Naive thymus-derived CD8-positive, alpha-beta T cell (primary cell): Measurements from ENCODE around the gene KRTAP17-1. TPM values are rescaled to one million over a fixed set of nuclear protein-coding genes. Genes with fewer than 3 reads are reported as not detected.
"Not testable (repeated sequence)": the region's sequence is repeated elsewhere in the genome, so short reads cannot be mapped to it uniquely, and the experiment has no call there.

Source experiments
- ATAC-seq, 2 donors: fragments of 150-1000 bp; cut with Tn5 transposase in 1 of 2; sonication (Bioruptor Pico), chemical (Tn5 transposase) in 1 of 2; 1 replicate in 1 of 2; 2 replicates in 1 of 2; pipeline ENCODE4 v1.10.0; 2021; ENCODE audit warnings: mild to moderate bottlenecking in 2 of 2, moderate library complexity in 2 of 2
- POLR2A ChIA-PET: fragments of 350-600 bp; sonication (Branson Sonifier 250); formaldehyde crosslinking; loops from one replicate; lab custom pipeline; 2021; ENCODE audit warnings: antibody characterized with exemption; lab: Charles Lee
- DNase-seq, 10 donors: peaks; one replicate each; pipeline versions ENCODE4 v3.0.0 to v3.0.0-alpha.2; 2020 to 2022
- H3K27ac Mint-ChIP-seq, 10 donors: one replicate each; pipeline ENCODE4 v1.8.0; 2020 to 2022; ENCODE audit warnings: mild to moderate bottlenecking in 10 of 10, mixed read lengths in 10 of 10, moderate library complexity in 4 of 10, inconsistent platforms in 1 of 10
- H3K27me3 Mint-ChIP-seq, 5 donors: one replicate each; pipeline ENCODE4 v1.8.0; 2021 to 2022; ENCODE audit warnings: mixed read lengths in 5 of 5
- H3K36me3 Mint-ChIP-seq, 3 donors: one replicate each; pipeline ENCODE4 v1.8.0; 2020 to 2022; ENCODE audit warnings: mixed read lengths in 3 of 3, mild to moderate bottlenecking in 2 of 3, inconsistent platforms in 1 of 3
- H3K4me1 Mint-ChIP-seq, 4 donors: one replicate each; pipeline ENCODE4 v1.8.0; 2021 to 2022; ENCODE audit warnings: mixed read lengths in 4 of 4
- H3K4me3 Mint-ChIP-seq, 10 donors: one replicate each; pipeline ENCODE4 v1.8.0; 2020 to 2022; ENCODE audit warnings: mild to moderate bottlenecking in 10 of 10, mixed read lengths in 10 of 10, moderate library complexity in 6 of 10, inconsistent platforms in 1 of 10
- H3K9me3 Mint-ChIP-seq, 9 donors: one replicate each; pipeline ENCODE4 v1.8.0; 2020 to 2022; ENCODE audit warnings: mixed read lengths in 9 of 9, mild to moderate bottlenecking in 3 of 9, inconsistent platforms in 1 of 9, moderate library complexity in 1 of 9
- polyA plus RNA-seq, 3 donors: library from polyadenylated mRNA; unstranded; fragments of 300-500 nt; fragmentation: Illumina TruSeq; gene quantifications; one replicate each; pipeline ENCODE4 v1.2.3, GENCODE V29; 2021
- total RNA-seq, 8 experiments: library from RNA in 2 of 8; stranded (reverse) in 2 of 8; gene quantifications; one replicate each; pipeline ENCODE4 v1.2.3 and lab custom pipeline; 2021 to 2026

The KRTAP17-1 gene
- total and polyA plus RNA-seq, 5 experiments from 2014 or later, result not detected

GRCh38 chr17:41301204-41301790 lies 14.2 kb downstream of the KRTAP17-1 start:
- Mint-ChIP-seq H3K4me1 (peaks cover 23 to 46% (median 33%) of the 10 kb centered on the region in 4 donors), H3K9me3 (peaks cover 0 to 7% (median 2%) of the 10 kb centered on the region in 9 donors), H3K27me3 (no peaks in the 10 kb centered on the region), H3K4me3 (peak overlapping the region in 2 of 10 donors; percentile 16 to 29), H3K36me3 (peaks cover 0 to 8% (median 6%) of the 10 kb centered on the region in 3 donors), H3K27ac (peak overlapping the region in 7 of 10 donors; percentile 2 to 89 (median 37))
- DNase-seq (no peak), ATAC-seq (no peak)
- POLR2A ChIA-PET, result interaction anchor here (1.0 kb wide), 1 partner anchor 10 kb away, joined by 4 read pairs; no protein-coding TSS in a partner anchor

DNA sequence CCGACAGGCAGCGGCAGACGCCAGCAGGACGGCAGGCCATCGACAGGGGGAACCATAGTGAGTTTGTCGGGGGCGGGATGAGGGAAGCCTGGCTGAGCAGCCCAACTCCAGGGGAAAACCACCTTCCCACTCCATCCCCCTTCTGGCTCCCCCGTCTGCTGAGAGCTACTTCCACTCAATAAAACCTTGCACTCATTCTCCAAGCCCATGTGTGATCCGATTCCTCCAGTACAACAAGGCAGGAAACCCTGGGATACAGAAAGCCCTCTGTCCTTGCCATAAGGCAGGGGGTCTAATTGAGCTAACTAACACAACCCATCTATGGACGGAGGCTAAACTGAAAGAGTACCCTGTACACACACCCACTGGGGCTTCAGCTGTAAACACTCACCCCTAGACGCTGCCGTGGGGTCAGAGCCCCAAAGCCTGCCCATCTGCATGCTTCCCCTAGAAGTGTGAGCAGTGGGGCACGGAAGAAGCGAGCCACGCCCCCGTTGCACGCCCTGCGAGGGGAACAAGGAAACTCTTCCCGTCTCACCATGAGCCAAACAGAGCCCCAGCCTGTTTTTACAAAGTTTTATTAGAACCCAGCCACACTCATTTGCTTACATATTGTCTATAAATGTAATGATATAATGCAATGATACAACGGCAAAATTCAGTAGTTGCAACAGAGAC lies 16.9 kb downstream of the KRTAP17-1 start:
- no peak for ATAC-seq
- no peak overlapping the region for H3K4me3 Mint-ChIP-seq
- H3K36me3 Mint-ChIP-seq, result peaks cover 0 to 8% (median 6%) of the 10 kb centered on the region in 3 donors
- no peak for DNase-seq
- H3K9me3 Mint-ChIP-seq, result peaks cover 0 to 10% (median 2%) of the 10 kb centered on the region in 9 donors
- peaks cover 16 to 33% (median 21%) of the 10 kb centered on the region in 4 donors for H3K4me1 Mint-ChIP-seq
- POLR2A ChIA-PET, result no interaction called here
- H3K27ac Mint-ChIP-seq, result peak overlapping the region in 1 of 10 donors; percentile 48
- H3K27me3 Mint-ChIP-seq, result no peaks in the 10 kb centered on the region

- no peak for DNase-seq
- H3K4me3 Mint-ChIP-seq, result no peak overlapping the region
- peaks cover 0 to 8% (median 6%) of the 10 kb centered on the region in 3 donors for H3K36me3 Mint-ChIP-seq
- H3K9me3 Mint-ChIP-seq, result peaks cover 0 to 10% (median 2%) of the 10 kb centered on the region in 9 donors
- H3K27me3 Mint-ChIP-seq, result no peaks in the 10 kb centered on the region
- H3K4me1 Mint-ChIP-seq, result peaks cover 12 to 27% (median 14%) of the 10 kb centered on the region in 4 donors
- H3K27ac Mint-ChIP-seq, result no peak overlapping the region
- POLR2A ChIA-PET, result no interaction called here
- ATAC-seq, result no peak
Measured at GRCh38 chr17:41296846-41297245, 18.7 kb downstream of the KRTAP17-1 start.

DNA sequence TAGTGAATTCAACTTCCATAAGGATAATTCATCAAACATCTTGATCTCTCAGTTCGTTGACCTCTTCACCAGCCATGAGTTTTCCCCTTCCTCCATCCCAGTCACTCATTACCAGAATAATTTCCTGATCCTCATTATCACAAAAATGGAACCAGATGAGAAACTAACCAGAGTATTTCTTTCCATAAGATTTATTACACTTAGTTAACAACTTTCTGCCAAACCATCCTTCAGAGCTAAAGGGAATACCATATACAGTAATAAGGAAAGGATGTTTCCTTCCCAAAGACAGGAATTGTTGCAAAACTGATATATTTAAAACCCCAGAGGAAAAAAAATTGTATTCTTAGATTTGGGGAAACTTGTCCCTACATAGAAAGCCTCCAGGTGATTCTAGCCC lies 21.5 kb downstream of the KRTAP17-1 start:
- H3K4me1 Mint-ChIP-seq, result peaks cover 0 to 3% (median 1%) of the 10 kb centered on the region in 4 donors
- peaks cover 0 to 3% (median 0%) of the 10 kb centered on the region in 9 donors for H3K9me3 Mint-ChIP-seq
- no peak overlapping the region for H3K4me3 Mint-ChIP-seq
- H3K27ac Mint-ChIP-seq, result peak overlapping the region in 2 of 10 donors; percentile 18 to 29
- DNase-seq (no peak), ATAC-seq (no peak)
- H3K27me3 Mint-ChIP-seq, result no peaks in the 10 kb centered on the region
- POLR2A ChIA-PET, result no interaction called here
- H3K36me3 Mint-ChIP-seq, result no peaks in the 10 kb centered on the region

- Mint-ChIP-seq H3K36me3 (no peaks in the 10 kb centered on the region), H3K27ac (no peak overlapping the region), H3K4me1 (peaks cover 13 to 19% (median 16%) of the 10 kb centered on the region in 4 donors), H3K27me3 (no peaks in the 10 kb centered on the region), H3K4me3 (no peak overlapping the region), H3K9me3 (no peaks in the 10 kb centered on the region)
- DNase-seq (no peak), ATAC-seq (no peak)
- POLR2A ChIA-PET, result no interaction called here
Measured at GRCh38 chr17:41287050-41287449, 28.5 kb downstream of the KRTAP17-1 start.

GRCh38 chr17:41284546-41284945 lies 31.0 kb downstream of the KRTAP17-1 start:
- peaks cover 10 to 19% (median 15%) of the 10 kb centered on the region in 4 donors for H3K4me1 Mint-ChIP-seq
- ATAC-seq (peak; percentile 37 to 39), DNase-seq (no peak)
- H3K27ac Mint-ChIP-seq, result peak overlapping the region in 2 of 10 donors; percentile 37 to 68
- H3K4me3 Mint-ChIP-seq, result peak overlapping the region in 3 of 10 donors; percentile 12 to 35 (median 19)
- POLR2A ChIA-PET, result no interaction called here
- no peaks in the 10 kb centered on the region for H3K36me3 Mint-ChIP-seq
- no peaks in the 10 kb centered on the region for H3K27me3 Mint-ChIP-seq
- H3K9me3 Mint-ChIP-seq, result no peaks in the 10 kb centered on the region

GRCh38 chr17:41284043-41284442 lies 31.5 kb downstream of the KRTAP17-1 start:
- no peaks in the 10 kb centered on the region for H3K9me3 Mint-ChIP-seq
- ATAC-seq (no peak), DNase-seq (no peak)
- H3K4me3 Mint-ChIP-seq, result peak overlapping the region in 1 of 10 donors; percentile 28
- POLR2A ChIA-PET, result no interaction called here
- H3K27ac Mint-ChIP-seq, result peak overlapping the region in 2 of 10 donors; percentile 11 to 17
- no peaks in the 10 kb centered on the region for H3K36me3 Mint-ChIP-seq
- peaks cover 0 to 1% (median 0%) of the 10 kb centered on the region in 5 donors for H3K27me3 Mint-ChIP-seq
- H3K4me1 Mint-ChIP-seq, result peaks cover 10 to 19% (median 15%) of the 10 kb centered on the region in 4 donors

DNA sequence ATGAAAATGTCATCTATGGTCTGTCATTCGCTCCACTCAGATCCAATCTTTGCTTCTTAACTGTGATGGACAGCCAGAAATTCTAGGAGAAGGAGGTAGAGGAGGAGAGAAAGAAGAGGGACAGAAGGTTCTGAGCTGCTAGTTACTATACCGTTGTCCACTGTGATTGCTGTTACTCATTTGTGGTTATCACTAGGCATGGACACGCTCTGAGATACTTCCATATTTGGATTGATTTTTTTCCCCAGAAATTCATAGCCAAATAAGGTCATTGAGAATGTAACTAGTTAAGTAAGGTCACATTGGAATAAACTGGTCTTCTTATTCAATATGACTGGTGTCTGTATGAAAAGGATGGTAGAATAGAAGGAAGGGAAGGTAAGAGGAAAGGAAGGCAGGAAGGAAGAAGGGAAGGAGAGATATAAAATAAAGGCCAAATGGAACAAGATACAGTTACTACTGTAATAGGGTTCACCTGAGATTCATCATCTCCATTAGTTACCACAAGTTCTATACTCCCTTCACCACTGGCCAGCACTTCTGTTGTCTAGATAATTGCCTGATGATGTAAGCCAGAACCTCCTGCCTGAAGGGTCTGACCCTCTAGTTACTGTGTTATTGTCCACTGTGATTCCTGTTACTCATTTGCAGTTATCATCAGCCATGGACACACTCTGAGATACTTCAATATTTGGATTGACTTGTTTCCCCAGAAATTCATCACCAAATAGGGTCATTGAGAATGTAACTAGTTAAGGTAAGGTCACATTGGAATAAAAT lies 37.1 kb downstream of the KRTAP17-1 start:
- H3K9me3 Mint-ChIP-seq, result no peaks in the 10 kb centered on the region
- POLR2A ChIA-PET, result no interaction called here
- H3K27ac Mint-ChIP-seq, result peak overlapping the region in 3 of 10 donors; percentile 8 to 54 (median 27)
- no peaks in the 10 kb centered on the region for H3K36me3 Mint-ChIP-seq
- no peak overlapping the region for H3K4me3 Mint-ChIP-seq
- no peak for ATAC-seq
- peaks cover under 1 to 10% (median 3%) of the 10 kb centered on the region in 4 donors for H3K4me1 Mint-ChIP-seq
- peaks cover 0 to 14% (median 3%) of the 10 kb centered on the region in 5 donors for H3K27me3 Mint-ChIP-seq
- no peak for DNase-seq

GRCh38 chr17:41275648-41276190 lies 39.8 kb downstream of the KRTAP17-1 start, which contains the start of gene KRTAP9-7:
Gene KRTAP9-7, plus strand, starts transcription at chr17:41275698. Its CDS starts 0 bp downstream, at chr17:41275698.
- Mint-ChIP-seq H3K27ac (peak within 1 kb of the TSS in 3 of 10 donors; percentile 11 to 66 (median 63)), H3K27me3 (peaks cover 0 to 14% (median 3%) of the 10 kb centered on the region in 5 donors)
- ATAC-seq, H3K4me1 Mint-ChIP-seq, H3K4me3 Mint-ChIP-seq, POLR2A ChIA-PET, H3K9me3 Mint-ChIP-seq, H3K36me3 Mint-ChIP-seq, DNase-seq: not testable (repeated sequence)

DNA sequence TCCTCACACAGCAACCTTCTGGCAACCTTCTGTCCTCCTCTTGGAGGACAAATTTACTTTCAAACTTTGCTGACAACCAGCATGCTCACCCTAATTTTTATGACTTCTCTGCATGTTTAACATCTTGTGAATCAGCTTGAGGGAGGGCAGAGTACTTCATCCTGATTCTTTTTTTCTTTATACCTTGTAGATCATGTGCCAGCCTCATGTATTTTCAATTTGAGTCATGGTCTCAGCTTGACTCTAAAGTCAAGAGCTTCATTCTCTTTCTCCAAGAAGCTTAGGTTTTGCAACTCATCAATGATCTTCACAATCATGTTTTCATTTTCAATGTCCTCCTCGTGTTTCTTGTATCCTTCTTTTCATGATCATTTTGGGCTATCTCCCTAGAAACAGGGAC lies 43.7 kb downstream of the KRTAP17-1 start:
- Mint-ChIP-seq H3K36me3 (no peaks in the 10 kb centered on the region), H3K27me3 (peaks cover 0 to 11% (median 5%) of the 10 kb centered on the region in 5 donors), H3K4me3 (no peak overlapping the region), H3K27ac (peak overlapping the region in 3 of 10 donors; percentile 35 to 83 (median 40)), H3K4me1 (peaks cover 0 to 10% (median 7%) of the 10 kb centered on the region in 4 donors), H3K9me3 (no peaks in the 10 kb centered on the region)
- DNase-seq, result no peak
- POLR2A ChIA-PET, result no interaction called here
- ATAC-seq, result no peak

DNA sequence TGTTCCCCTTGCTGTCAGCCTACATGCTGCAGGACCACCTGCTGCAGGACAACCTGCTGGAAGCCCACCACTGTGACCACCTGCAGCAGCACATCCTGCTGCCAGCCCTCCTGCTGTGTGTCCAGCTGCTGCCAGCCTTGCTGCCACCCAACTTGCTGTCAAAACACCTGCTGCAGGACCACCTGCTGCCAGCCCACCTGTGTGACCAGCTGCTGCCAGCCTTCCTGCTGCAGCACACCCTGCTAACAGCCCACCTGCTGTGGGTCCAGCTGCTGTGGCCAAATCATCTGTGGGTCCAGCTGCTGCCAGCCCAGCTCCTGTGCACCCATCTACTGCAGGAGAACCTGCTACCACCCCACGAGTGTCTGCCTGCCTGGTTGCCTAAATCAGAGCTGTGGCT lies 44.2 kb downstream of the KRTAP17-1 start:
- POLR2A ChIA-PET, H3K9me3 Mint-ChIP-seq, ATAC-seq, H3K27ac Mint-ChIP-seq, H3K4me3 Mint-ChIP-seq, H3K36me3 Mint-ChIP-seq, H3K27me3 Mint-ChIP-seq, DNase-seq: not testable (repeated sequence)
- peaks cover 0 to 10% (median 5%) of the 10 kb centered on the region in 4 donors for H3K4me1 Mint-ChIP-seq

- H3K4me1 Mint-ChIP-seq, result peaks cover 4 to 15% (median 11%) of the 10 kb centered on the region in 4 donors
- POLR2A ChIA-PET, result no interaction called here
- ATAC-seq, result no peak
- H3K36me3 Mint-ChIP-seq, result no peaks in the 10 kb centered on the region
- H3K9me3 Mint-ChIP-seq, result no peaks in the 10 kb centered on the region
- DNase-seq, result no peak
- H3K4me3 Mint-ChIP-seq, result no peak overlapping the region
- peaks cover 0 to 8% (median 0%) of the 10 kb centered on the region in 5 donors for H3K27me3 Mint-ChIP-seq
- H3K27ac Mint-ChIP-seq, result no peak overlapping the region
Measured at GRCh38 chr17:41267711-41268110, 47.8 kb downstream of the KRTAP17-1 start.
